Measurements from ENCODE around the gene RPL28.

RPL28 gene

DNA sequence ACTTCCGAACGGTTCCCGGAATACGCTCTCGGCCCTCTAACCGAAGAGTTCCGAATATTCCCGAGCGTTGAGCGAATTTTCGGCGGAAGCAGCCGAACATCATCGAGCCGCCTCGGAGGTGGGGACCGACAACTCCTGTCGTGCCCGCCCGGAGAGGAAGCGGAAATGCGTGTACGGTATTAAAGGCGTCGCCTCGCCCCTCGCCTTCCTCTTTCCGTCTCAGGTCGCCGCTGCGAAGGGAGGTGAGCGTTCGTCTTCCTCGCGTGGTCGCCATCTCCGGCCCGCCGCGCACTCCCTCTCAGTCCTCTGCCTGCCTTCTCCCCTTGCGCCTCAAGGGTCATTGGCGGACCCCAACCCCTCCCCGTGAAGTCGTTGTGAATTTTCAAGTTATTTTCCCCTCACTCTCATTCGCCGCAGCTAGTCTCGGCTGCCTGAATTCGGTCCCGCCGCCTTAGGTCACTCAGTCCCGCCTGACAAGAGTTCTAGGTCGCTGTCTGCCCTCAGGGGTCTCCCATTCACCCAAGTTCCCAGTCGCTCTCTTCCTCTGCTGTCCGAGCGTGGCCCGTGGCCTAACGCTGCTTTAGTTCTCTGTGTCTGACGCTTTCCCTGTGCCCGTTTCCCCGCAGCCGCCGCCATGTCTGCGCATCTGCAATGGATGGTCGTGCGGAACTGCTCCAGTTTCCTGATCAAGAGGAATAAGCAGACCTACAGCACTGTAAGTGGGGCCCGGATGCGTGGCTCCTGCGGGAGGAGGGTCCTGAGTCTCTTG lies at the start of gene RPL28:
TSS of gene RPL28 (plus strand) at position 209 of the 769 bp plus-strand sequence. CDS start at position 635, 426 bp downstream.
- H3K4me3 ChIP-seq (ENCODE audit: low read depth, low read length) = peak within 1 kb of the TSS; percentile 97
- TF ChIP-seq CTCF (IDR thresholded peaks at IDR 0.05; ENCODE audit: low read depth, low read length) = no peak

- H3K4me3 ChIP-seq (ENCODE audit: low read depth, low read length) = no peak overlapping the region
- no peak for TF ChIP-seq CTCF (IDR thresholded peaks at IDR 0.05; ENCODE audit: low read depth, low read length)
Observed at GRCh38 chr19:55336101-55336500, 49.6 kb upstream of the RPL28 start.

GRCh38 chr19:55339105-55339888 lies 46.4 kb upstream of the RPL28 start, which contains the start of gene KMT5C:
Gene KMT5C (plus strand): TSS chr19:55339876. CDS start chr19:55341937, 2,061 bp downstream.
- H3K4me3 ChIP-seq (ENCODE audit: low read depth, low read length) = peak within 1 kb of the TSS; percentile 75
- 0 out of 2 replicates have a peak, but pooled peaks have one; percentile 3 for TF ChIP-seq CTCF (IDR thresholded peaks at IDR 0.05; ENCODE audit: low read depth, low read length)

- TF ChIP-seq CTCF (IDR thresholded peaks at IDR 0.05; ENCODE audit: low read depth, low read length) = no peak
- H3K4me3 ChIP-seq (ENCODE audit: low read depth, low read length) = peak overlapping the region; percentile 75
Observed at GRCh38 chr19:55339889-55340783, 45.6 kb upstream of the RPL28 start.

DNA sequence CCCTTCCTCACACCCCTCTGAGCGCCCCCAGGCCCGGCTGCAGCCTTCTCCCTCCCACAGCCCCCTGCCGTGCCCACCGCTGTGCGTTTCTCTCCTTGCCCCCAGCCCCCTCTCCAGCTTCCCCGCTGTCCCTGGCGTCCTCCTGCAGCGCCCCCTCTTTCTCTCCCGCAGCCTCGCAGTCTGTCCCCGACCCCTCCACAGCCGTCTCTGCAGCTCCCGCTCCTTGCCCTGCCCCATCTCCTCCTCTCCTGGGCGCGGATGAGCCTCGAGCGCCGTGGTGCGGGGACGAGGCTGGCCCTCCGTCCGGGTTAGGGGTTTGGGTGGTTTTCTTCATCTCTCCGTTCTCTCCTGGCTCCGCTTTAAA lies 45.0 kb upstream of the RPL28 start:
- H3K4me3 ChIP-seq (ENCODE audit: low read depth, low read length) = peak overlapping the region; percentile 75

DNA sequence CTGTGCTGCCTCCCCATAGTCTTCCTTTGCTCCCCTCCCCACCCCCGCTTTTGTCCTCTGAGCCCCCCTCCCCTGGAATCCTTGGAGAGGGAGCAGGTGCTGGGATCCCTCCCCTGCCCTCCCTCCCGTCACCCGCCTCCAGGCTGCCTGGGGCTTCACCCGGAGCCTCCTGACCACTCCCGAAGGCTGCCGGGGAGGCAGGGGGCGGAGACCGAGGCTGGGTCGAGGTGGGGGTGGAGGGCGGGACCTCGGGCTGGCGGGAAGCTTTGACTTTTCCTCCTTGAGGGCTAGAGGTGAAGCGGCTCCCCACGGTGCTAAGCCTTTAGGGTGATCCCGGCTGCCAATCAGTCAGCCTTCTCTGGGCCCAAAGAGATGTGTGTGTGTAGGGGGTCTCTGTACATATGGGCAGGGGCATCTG lies 44.6 kb upstream of the RPL28 start:
- no peak for TF ChIP-seq CTCF (IDR thresholded peaks at IDR 0.05; ENCODE audit: low read depth, low read length)
- peak overlapping the region; percentile 75 for H3K4me3 ChIP-seq (ENCODE audit: low read depth, low read length)

More for the DNA sequence above, 45.0 kb upstream of the RPL28 start:
- TF ChIP-seq CTCF (IDR thresholded peaks at IDR 0.05; ENCODE audit: low read depth, low read length) = no peak

Data from WI38 (cell line).